Fibroblast of lung (primary cell): Measurements from ENCODE around the gene VPS41. TPM values are rescaled to one million over a fixed set of nuclear protein-coding genes. Genes with fewer than 3 reads are reported as not detected.

Source experiments
- DNase-seq, 2 donors: peaks; one replicate each; pipeline versions ENCODE4 v3.0.0 to v3.0.0-alpha.2; 2010; ENCODE audit warnings: low read depth in 2 of 2
- H2AFZ ChIP-seq: 2 replicates; pipeline ENCODE4 v1.5.1; 2012; ENCODE audit warnings: low read length, control low read depth, inconsistent platforms
- H3K27ac ChIP-seq: 2 replicates; pipeline ENCODE4 v1.5.1; 2011; ENCODE audit warnings: low read length, control low read depth; ENCODE audit not compliant: insufficient read depth
- H3K27me3 ChIP-seq: 2 replicates; pipeline ENCODE4 v1.5.1; 2011; ENCODE audit warnings: mild to moderate bottlenecking, low read length; ENCODE audit not compliant: control insufficient read depth, insufficient read depth
- H3K36me3 ChIP-seq: 2 replicates; pipeline ENCODE4 v1.5.1; 2011; ENCODE audit warnings: low read length; ENCODE audit not compliant: control insufficient read depth, insufficient read depth
- H3K4me1 ChIP-seq: 2 replicates; pipeline ENCODE4 v1.5.1; 2011; ENCODE audit warnings: low read length; ENCODE audit not compliant: control insufficient read depth, insufficient read depth; ENCODE audit errors: extremely low read depth
- H3K4me2 ChIP-seq: 2 replicates; pipeline ENCODE4 v1.5.1; 2011; ENCODE audit warnings: low read length, control low read depth; ENCODE audit not compliant: insufficient read depth; ENCODE audit errors: extremely low read depth
- H3K4me3 ChIP-seq, 4 experiments: fragments of 200-600 bp in 1 of 4; sonication (generic) in 1 of 4; replicated peaks in 1 of 4; 2 replicates each; pipeline ENCODE4 v1.5.1; 2011 to 2016; ENCODE audit warnings: low read length in 4 of 4, low read depth in 3 of 4, mild to moderate bottlenecking in 3 of 4, control low read depth in 2 of 4, inconsistent platforms in 1 of 4, mixed read lengths in 1 of 4; ENCODE audit not compliant: insufficient read depth in 1 of 4; ENCODE audit errors: control extremely low read depth in 1 of 4
- H3K79me2 ChIP-seq: 2 replicates; pipeline ENCODE4 v1.5.1; 2012; ENCODE audit warnings: mild to moderate bottlenecking, low read length, inconsistent platforms; ENCODE audit not compliant: control insufficient read depth, insufficient read depth
- H3K9ac ChIP-seq: 2 replicates; pipeline ENCODE4 v1.5.1; 2011; ENCODE audit warnings: mild to moderate bottlenecking, low read length, control low read depth; ENCODE audit not compliant: insufficient read depth
- H3K9me3 ChIP-seq: 2 replicates; pipeline ENCODE4 v1.5.1; 2012; ENCODE audit warnings: low read depth, low read length; ENCODE audit not compliant: control insufficient read depth, insufficient read depth
- H4K20me1 ChIP-seq: 2 replicates; pipeline ENCODE4 v1.5.1; 2011; ENCODE audit warnings: low read length; ENCODE audit not compliant: control insufficient read depth, insufficient read depth; ENCODE audit errors: extremely low read depth
- EZH2 ChIP-seq: IDR thresholded peaks from 2 replicates; pipeline ENCODE4 v1.5.1; 2012; ENCODE audit warnings: low read length, control low read depth, mild to moderate bottlenecking; ENCODE audit errors: missing control alignments
- polyA plus RNA-seq, 2 donors: library from polyadenylated mRNA; depleted of rRNA in 1 of 2; stranded (reverse) in 1 of 2; unstranded in 1 of 2; fragments of >200 nt; gene quantifications; 2 replicates each; pipeline ENCODE4 v1.2.1, GENCODE V29; 2011 to 2012; ENCODE audit warnings: missing spikeins in 1 of 2
- total RNA-seq: library from RNA; depleted of rRNA; stranded (reverse); fragments of >200 nt; gene quantifications from 2 replicates; pipeline ENCODE4 v1.2.1, GENCODE V29; 2014
- TF ChIP-seq, protein P1 (sequence below), 2 donors: IDR thresholded peaks in 1 of 2; conservative IDR thresholded peaks in 1 of 2; 1 replicate in 1 of 2; 2 replicates in 1 of 2; pipeline ENCODE4 v1.5.1; 2011 to 2012; ENCODE audit warnings: low read length in 2 of 2, control low read depth in 1 of 2, inconsistent platforms in 1 of 2, low read depth in 1 of 2, mild to moderate bottlenecking in 1 of 2

VPS41 gene
- total and polyA plus RNA-seq, 2 donors (not counting 1 experiment from before 2014, with no cell fraction given), result 55.5 to 66.7 TPM

DNA sequence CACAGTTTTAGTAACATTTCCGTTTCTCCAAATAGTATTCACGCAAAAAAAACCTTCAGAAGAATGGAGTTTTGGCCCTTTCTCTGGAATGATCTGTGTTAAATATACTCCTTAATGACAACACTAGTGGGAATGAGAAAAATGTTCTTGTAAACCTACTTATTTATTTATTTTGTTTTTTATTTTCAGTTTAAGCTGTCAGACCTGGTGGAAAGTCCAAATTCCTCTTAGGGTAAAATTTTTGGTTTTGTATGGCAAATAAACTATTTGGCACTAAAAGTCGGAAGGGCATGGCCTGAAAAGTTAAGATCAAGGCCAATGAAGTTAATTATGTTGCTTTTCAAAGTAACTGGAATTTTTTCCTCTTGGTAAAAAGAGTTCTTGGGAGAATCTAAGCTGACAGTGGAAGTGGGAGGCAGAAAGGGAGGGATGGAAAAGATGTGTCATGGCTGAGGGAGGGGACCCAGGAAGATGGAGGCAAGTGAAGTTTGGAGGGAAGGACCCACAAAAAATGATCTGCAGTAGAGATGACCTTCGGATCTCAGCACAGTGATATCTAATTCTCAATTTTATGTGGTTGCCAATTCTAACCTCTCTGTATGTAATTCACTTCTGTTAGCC lies 33.5 kb upstream of the VPS41 start:
- H2AFZ ChIP-seq, result no peak overlapping the region
- no peaks in the 10 kb centered on the region for H4K20me1 ChIP-seq
- H3K9ac ChIP-seq, result no peak overlapping the region
- H3K36me3 ChIP-seq, result no peaks in the 10 kb centered on the region
- H3K27ac ChIP-seq, result no peak overlapping the region
- H3K4me3 ChIP-seq, result no peak overlapping the region
- H3K27me3 ChIP-seq, result no peaks in the 10 kb centered on the region
- no peaks in the 10 kb centered on the region for H3K4me1 ChIP-seq
- H3K9me3 ChIP-seq, result no peaks in the 10 kb centered on the region
- TF ChIP-seq, protein P1, sequence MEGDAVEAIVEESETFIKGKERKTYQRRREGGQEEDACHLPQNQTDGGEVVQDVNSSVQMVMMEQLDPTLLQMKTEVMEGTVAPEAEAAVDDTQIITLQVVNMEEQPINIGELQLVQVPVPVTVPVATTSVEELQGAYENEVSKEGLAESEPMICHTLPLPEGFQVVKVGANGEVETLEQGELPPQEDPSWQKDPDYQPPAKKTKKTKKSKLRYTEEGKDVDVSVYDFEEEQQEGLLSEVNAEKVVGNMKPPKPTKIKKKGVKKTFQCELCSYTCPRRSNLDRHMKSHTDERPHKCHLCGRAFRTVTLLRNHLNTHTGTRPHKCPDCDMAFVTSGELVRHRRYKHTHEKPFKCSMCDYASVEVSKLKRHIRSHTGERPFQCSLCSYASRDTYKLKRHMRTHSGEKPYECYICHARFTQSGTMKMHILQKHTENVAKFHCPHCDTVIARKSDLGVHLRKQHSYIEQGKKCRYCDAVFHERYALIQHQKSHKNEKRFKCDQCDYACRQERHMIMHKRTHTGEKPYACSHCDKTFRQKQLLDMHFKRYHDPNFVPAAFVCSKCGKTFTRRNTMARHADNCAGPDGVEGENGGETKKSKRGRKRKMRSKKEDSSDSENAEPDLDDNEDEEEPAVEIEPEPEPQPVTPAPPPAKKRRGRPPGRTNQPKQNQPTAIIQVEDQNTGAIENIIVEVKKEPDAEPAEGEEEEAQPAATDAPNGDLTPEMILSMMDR (conservative IDR thresholded peaks at IDR 0.05 in 1 of 2, IDR thresholded peaks at IDR 0.05 in 1 of 2; ENCODE audit: low read depth in 1 of 2, low read length in 2 of 2), result no peak
- no peak for TF ChIP-seq EZH2
- DNase-seq, result no peak
- no peaks in the 10 kb centered on the region for H3K79me2 ChIP-seq
- H3K4me2 ChIP-seq, result no peak overlapping the region

DNA sequence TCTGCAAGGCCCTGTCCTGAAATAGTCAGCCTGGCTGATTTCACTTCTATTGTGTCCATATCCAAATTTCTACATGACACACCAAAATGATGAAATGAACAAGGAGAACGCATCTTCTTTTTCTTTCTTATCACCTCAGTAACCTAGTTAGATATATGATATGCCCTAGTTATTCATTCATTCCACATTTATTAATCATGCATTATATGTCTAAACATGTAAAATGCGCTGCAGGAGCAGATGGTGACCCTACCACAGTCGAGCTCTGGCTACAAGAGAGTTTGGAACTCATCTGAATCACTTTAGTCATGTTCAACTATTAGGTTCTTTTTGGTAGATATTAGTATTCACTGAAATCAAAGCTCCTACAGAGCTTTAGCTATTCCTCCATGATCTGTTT lies 31.8 kb upstream of the VPS41 start:
- Histone ChIP-seq H3K4me3 (no peak overlapping the region), H3K27ac (no peak overlapping the region), H3K36me3 (no peaks in the 10 kb centered on the region), H3K4me1 (no peaks in the 10 kb centered on the region), H2AFZ (no peak overlapping the region), H3K9ac (no peak overlapping the region), H3K27me3 (no peaks in the 10 kb centered on the region), H4K20me1 (no peaks in the 10 kb centered on the region), H3K9me3 (no peaks in the 10 kb centered on the region), H3K79me2 (no peaks in the 10 kb centered on the region), H3K4me2 (no peak overlapping the region)
- DNase-seq, result no peak
- TF ChIP-seq EZH2, result no peak
- TF ChIP-seq, protein P1 (conservative IDR thresholded peaks at IDR 0.05 in 1 of 2, IDR thresholded peaks at IDR 0.05 in 1 of 2; ENCODE audit: low read depth in 1 of 2, low read length in 2 of 2), result no peak

DNA sequence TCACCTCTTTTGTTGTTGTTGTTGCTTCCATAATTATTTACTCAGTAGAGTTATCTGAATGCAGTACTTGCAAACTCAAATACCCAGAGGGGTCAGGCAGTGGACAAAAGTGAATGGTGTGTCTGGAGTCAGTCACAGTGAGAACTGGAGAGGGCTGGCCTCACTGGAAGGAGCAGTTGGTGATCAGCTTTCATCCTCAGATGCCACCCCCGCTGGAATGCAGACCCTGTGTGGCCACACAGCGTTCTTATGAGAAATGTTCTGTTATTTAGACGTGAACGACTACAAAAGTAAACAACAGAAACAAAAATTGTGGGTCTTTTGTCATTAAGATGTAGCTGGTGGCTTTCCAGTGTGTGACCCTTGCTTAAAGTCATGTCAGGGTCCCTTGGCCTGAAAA lies 29.6 kb upstream of the VPS41 start:
- Histone ChIP-seq H2AFZ (no peak overlapping the region), H3K4me1 (no peaks in the 10 kb centered on the region), H3K79me2 (no peaks in the 10 kb centered on the region), H3K27ac (no peak overlapping the region), H3K36me3 (no peaks in the 10 kb centered on the region), H3K4me2 (no peak overlapping the region), H3K27me3 (no peaks in the 10 kb centered on the region), H4K20me1 (no peaks in the 10 kb centered on the region), H3K9me3 (no peaks in the 10 kb centered on the region), H3K9ac (no peak overlapping the region), H3K4me3 (no peak overlapping the region)
- TF ChIP-seq EZH2, result no peak
- TF ChIP-seq, protein P1 (conservative IDR thresholded peaks at IDR 0.05 in 1 of 2, IDR thresholded peaks at IDR 0.05 in 1 of 2; ENCODE audit: low read depth in 1 of 2, low read length in 2 of 2), result no peak
- DNase-seq, result no peak
